ENCODE data around the gene FAM20A.
A peak's percentile ranks its signal among the peaks of the same experiment; 100 is the strongest.
"Not testable (repeated sequence)": the region's sequence is repeated elsewhere in the genome, so short reads cannot be mapped to it uniquely, and the experiment has no call there.

FAM20A gene

GRCh38 chr17:68519911-68520310 lies 81.3 kb downstream of the FAM20A start:
- DNase-seq (ENCODE audit: low read depth in 2 of 2): no peak

- not testable (repeated sequence) for DNase-seq (ENCODE audit: low read depth in 2 of 2)
These were observed 82.1 kb downstream of the FAM20A start for GRCh38 chr17:68519051-68519450.

- DNase-seq (ENCODE audit: low read depth in 2 of 2): no peak
These were observed 82.9 kb downstream of the FAM20A start for GRCh38 chr17:68518063-68518815.

GRCh38 chr17:68517605-68518004 lies 83.6 kb downstream of the FAM20A start:
- DNase-seq (ENCODE audit: low read depth in 2 of 2): not testable (repeated sequence)

GRCh38 chr17:68516732-68517131 lies 84.4 kb downstream of the FAM20A start:
- DNase-seq (ENCODE audit: low read depth in 2 of 2): no peak

GRCh38 chr17:68514831-68515635 lies 86.1 kb downstream of the FAM20A start:
- DNase-seq (ENCODE audit: low read depth in 2 of 2): no peak

- no peak for DNase-seq (ENCODE audit: low read depth in 2 of 2)
These were observed 87.2 kb downstream of the FAM20A start for GRCh38 chr17:68513932-68514331.

- DNase-seq (ENCODE audit: low read depth in 2 of 2): no peak
These were observed 88.2 kb downstream of the FAM20A start for GRCh38 chr17:68512960-68513474.

GRCh38 chr17:68512247-68512959 lies 88.8 kb downstream of the FAM20A start, which contains the start of gene PRKAR1A:
Gene PRKAR1A (plus strand): TSS chr17:68512430. CDS start chr17:68515400, 2,970 bp downstream.
- peak; percentile 85 for DNase-seq (ENCODE audit: low read depth in 2 of 2)

GRCh38 chr17:68511671-68512246 lies 89.4 kb downstream of the FAM20A start:
- peak; percentile 43 to 60 for DNase-seq (ENCODE audit: low read depth in 2 of 2)

- peak in 1 of 2 donors; percentile 13 for DNase-seq (ENCODE audit: low read depth in 2 of 2)
These were observed 89.9 kb downstream of the FAM20A start for GRCh38 chr17:68511254-68511670.

GRCh38 chr17:68509141-68510057 lies 91.8 kb downstream of the FAM20A start:
- no peak for DNase-seq (ENCODE audit: low read depth in 2 of 2)

GRCh38 chr17:68507576-68507975 lies 93.6 kb downstream of the FAM20A start:
- DNase-seq (ENCODE audit: low read depth in 2 of 2): no peak

GRCh38 chr17:68505951-68506350 lies 95.2 kb downstream of the FAM20A start:
- no peak for DNase-seq (ENCODE audit: low read depth in 2 of 2)

GRCh38 chr17:68501074-68501473 lies 100.1 kb downstream of the FAM20A start:
- no peak for DNase-seq (ENCODE audit: low read depth in 2 of 2)

- no peak for DNase-seq (ENCODE audit: low read depth in 2 of 2)
These were observed 101.6 kb downstream of the FAM20A start for GRCh38 chr17:68499587-68499986.

GRCh38 chr17:68498479-68499326 lies 102.5 kb downstream of the FAM20A start:
- DNase-seq (ENCODE audit: low read depth in 2 of 2): no peak

- no peak for DNase-seq (ENCODE audit: low read depth in 2 of 2)
These were observed 103.3 kb downstream of the FAM20A start for GRCh38 chr17:68497885-68498319.

GRCh38 chr17:68495081-68495480 lies 106.1 kb downstream of the FAM20A start:
- no peak for DNase-seq (ENCODE audit: low read depth in 2 of 2)
